NCI-H1694 (cell line): ENCODE data around the gene BOD1.

ENCODE experiments used
- DNase-seq: peaks from one replicate; lab custom pipeline; 2025; lab: John Stamatoyannopoulos, UW

The BOD1 gene

DNA sequence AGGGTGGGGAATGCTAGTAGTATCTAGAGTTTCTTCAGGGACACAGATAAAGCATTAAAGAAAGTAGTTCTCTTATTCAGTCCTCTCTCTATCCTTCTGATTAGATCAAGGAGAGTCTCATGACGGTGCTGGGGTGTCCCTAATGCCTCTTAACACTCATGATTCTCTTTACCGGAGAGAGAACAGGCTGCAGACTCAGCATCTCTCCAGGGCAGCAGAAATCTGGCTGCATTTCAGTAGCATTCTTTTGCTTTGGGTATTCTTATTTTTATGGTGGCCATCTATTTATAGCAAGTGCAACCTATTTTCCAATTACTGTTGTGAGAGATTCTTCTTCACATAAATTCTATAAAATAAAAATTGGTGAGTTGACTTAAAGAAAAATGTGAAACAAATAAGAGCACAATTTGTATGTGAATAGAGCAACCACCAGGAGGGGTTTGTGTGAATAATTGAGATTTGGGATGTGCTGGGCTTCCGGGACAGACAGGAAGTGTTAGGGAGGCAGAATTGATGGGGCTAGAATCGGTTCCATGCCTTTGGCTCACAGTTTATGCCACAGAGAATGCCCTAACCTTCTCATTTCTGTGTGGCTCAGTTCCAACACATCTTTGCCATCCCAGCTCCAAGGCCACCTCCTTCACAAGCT lies 23.8 kb upstream of the BOD1 start:
- no peak for DNase-seq

DNA sequence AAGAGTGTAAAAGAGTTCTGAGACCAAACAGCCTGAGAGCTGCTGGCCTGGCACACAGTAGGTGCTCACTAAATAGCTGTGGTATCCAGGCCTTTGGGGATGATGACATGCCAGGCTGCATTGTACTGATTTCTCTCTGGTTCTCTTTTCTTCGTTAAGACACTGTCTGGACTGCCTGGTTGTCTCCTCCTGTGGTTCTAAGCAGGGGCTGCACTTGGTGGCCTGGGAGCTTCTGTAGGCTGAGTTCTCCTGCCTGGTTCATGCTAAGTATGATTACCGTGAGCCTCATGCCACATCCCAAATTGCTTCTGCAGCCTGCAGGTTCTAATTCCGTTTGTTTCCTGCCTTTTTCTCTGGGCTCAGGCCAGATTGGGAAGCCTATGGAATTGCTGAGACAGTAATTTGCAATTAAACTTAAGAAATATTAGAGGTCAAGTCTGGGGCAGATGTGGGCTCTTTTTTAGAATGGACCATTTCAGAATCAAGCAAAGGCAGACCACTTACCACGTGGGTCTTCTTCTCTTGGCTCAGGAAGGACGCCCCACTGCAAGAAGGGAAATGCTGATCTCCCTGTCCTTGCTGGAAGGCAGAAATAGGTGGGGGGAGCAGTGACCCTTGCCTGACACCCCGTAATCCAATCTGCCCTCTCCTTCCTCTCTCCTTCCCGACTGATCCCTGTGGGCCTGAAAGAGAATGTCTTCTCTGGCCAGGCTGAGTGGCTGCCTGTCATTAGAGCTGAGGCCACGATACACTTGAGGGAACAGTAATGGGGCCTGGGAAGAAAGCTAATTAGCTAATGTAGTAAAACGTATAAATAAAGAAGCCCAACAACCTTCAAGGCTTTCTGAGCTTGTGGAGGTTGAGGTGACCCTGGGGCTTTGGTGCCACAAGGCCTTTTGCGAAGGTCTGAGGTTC lies 21.9 kb upstream of the BOD1 start:
- no peak for DNase-seq

DNA sequence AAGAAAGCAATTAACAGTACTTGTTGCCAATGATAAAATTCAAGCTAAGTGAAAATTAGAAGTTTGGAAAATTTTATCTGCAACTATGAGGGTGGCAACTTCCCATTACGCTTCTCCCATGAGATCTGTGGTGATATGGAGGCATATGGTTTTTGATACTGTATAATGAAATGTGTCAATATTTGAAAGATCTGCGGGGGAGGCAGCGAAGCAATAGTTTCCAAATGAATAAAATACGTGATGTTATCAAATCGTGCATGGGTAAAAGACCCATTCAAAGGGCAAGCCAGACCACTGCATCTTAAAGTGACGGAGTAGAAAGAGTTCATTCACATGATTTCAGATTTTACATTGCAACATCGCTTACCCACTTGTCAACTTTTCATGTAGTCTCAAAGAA lies 20.9 kb upstream of the BOD1 start:
- DNase-seq = no peak

DNA sequence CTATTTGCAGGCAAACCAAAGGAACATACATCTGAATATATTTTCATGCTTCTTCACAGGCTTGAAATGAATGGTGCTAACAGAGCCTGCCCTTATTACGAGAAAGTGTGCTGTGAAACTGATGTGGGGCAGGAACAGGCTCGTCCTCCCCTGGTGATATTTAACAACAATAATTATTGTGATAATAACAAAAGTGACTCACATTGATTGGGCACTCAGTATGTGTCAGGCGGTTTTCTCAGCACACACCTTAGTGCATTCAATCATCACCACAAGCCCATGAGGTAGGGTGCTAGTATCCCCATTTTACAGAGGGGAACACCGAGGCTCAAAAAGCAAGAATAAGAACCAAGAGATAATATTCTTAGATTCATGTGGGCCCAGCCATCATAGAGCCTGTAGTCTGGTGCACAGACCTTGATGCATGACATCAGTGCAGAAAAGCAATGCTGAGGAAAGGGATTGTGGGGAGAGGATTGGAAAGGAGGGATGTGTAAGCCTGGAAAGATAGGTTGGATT lies 18.1 kb upstream of the BOD1 start:
- DNase-seq = no peak

DNA sequence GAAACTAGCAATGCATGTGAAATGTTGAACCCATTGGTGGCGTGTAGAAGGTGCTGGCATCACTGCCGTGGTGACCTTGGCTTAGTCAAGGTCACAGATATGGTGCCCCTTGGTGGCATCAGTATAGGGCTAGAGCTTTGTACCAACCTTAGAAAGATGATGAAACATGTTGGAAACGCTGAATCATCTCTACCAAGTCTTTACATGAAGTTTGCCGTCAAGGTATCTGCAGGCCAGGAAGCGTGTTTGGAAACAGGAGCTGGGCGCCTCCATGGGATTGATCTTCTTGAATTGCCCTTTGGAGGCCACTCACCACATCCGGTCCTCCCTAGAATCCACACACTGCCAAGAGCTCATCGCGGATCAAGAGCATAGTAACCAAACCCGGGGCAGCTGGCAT lies 16.9 kb upstream of the BOD1 start:
- no peak for DNase-seq

DNA sequence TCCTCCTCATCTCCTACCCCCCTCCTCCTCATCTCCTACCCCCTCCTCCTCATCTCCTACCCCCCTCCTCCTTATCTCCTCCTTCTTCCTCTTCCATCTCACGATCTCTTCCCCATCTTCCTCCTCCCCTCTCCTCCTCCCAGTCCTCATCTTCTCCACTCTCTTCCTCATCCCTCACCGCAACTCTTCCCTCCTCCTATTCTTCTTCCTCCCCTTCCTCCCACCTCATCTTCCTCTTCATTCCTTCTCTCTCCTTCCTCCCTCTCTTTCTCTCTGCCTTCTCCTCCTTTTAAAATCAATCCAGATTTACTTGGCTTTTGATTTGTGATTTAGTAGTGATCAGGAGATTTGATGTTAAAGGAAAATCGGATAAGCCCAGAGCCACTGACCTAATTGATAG lies 15.0 kb upstream of the BOD1 start:
- DNase-seq = no peak

DNA sequence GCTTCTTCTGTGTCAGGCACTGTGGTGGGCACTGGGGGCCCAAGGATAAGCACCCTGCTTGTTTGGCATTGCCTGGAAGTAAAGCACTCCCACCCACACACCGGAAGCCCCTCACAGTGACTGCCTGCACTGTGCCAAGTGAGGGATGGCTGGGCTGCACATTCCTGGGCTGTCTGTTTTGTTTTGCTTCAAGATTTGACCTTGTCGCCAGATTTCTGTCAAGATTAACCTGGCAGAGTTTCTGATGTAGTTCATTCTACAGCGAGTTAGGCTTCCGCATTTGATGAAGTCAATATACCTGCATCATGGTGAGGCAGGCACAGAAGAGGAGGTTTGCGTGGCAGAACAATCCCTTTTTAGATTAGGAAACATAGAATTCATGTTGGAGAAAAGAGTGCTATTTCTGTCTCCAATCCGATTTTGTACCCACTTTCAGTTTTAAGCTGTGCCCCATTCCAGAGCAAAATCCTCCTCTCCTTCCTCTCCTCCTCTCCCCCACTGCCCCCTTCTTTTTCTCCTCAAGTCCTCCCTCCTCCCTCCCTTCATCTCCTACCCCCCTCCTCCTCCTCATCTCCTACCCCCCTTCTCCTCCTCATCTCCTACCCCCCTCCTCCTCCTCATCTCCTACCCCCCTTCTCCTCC lies 14.4 kb upstream of the BOD1 start:
- no peak for DNase-seq

DNA sequence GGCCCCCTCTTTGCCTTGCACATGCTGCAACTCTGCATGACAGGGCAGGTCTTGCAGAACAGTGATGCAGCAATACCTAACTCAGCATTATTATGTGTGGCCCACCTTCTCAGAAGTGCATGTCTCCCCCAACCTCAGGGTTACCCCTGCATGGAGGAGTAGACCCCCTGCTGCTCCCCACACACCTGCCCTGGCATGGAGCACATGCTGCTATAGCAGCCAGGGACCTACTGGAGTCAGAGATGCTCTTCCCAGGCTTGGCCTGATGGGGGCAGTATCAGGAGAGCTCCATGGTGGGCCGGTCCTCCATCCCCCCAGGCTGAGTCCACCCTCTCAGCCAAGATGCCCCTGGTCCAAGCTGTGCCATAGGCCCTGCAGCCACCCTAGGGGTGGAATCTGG lies 13.2 kb upstream of the BOD1 start:
- no peak for DNase-seq

DNA sequence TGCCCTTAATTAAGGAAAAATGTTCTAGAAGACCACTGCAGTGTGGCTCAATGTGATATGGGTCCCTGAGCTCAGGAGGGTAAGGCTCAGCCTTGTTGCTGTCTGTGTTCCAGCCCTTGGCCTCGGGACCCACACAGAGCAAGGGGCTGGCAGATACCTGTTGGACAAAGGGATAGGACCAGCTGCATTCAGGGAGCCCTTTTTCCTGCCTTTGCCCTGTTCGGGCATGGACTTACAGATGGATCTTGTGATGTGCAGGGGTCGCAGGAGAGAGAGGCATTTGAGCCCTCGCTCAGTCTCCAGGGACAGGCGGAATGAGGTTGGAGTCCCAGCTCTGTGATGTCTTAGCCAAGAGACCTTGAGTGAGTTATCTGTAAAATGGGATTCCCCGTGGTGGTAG lies 12.1 kb upstream of the BOD1 start:
- DNase-seq = no peak

DNA sequence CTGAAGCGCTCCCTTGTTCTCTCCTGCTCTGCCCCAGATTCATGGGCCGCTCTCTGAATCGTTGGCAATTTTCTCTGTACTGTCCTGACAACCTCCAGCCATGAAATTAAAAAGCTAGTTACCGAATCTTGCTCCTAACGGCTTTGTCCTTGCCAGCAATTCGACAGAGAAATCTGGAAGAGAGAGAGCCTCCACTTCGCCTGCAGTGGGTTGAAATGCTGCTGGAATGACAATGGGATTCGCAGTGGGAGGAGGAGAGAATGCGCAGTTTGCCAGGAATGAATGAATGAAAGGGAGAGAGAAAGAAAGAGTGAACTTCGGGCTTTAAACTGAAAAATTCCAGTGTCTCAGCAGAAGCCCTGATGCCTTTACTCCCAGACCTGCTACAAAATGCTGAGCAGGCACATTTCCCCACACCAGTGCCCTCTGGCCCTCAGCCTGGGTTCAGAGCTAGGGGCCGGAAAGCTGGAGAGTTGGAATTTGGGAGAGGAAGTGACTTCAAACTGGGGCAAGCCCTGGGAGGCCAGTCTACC lies 11.5 kb upstream of the BOD1 start:
- DNase-seq = no peak

DNA sequence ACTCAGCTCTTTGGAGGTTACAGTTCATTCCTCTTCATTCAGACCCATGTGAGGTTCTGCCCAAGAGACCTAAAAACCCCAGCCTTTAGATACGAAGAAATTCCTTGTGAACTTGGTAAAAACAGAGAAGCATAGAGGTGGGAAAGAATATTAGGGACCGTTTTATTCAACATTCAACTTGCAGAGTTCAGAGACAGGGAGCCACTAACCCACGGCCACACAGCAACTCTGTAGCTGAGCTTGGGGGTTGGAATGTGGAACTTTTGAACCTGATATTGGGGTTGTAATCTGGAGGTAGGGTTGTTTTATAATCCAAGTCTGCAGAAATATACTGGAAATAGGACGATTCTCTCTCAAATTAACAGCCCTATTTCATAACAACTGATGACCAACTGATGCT lies 10.8 kb upstream of the BOD1 start:
- no peak for DNase-seq

DNA sequence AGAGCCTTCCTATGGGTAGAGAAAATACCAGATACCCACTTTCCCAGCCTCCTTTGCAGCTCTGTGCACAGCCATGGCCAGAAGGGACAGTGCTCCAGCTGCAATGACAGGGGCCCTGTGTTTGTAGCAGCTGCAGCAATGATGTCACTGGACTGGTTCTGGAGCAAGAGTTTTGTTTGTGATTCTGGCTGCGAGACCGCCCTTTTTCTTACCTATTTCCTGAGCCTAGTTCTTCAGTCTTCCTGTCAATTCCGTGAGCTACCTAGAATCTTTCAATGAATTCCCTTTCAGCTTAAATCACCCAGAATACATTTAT lies 10.0 kb upstream of the BOD1 start:
- no peak for DNase-seq

DNA sequence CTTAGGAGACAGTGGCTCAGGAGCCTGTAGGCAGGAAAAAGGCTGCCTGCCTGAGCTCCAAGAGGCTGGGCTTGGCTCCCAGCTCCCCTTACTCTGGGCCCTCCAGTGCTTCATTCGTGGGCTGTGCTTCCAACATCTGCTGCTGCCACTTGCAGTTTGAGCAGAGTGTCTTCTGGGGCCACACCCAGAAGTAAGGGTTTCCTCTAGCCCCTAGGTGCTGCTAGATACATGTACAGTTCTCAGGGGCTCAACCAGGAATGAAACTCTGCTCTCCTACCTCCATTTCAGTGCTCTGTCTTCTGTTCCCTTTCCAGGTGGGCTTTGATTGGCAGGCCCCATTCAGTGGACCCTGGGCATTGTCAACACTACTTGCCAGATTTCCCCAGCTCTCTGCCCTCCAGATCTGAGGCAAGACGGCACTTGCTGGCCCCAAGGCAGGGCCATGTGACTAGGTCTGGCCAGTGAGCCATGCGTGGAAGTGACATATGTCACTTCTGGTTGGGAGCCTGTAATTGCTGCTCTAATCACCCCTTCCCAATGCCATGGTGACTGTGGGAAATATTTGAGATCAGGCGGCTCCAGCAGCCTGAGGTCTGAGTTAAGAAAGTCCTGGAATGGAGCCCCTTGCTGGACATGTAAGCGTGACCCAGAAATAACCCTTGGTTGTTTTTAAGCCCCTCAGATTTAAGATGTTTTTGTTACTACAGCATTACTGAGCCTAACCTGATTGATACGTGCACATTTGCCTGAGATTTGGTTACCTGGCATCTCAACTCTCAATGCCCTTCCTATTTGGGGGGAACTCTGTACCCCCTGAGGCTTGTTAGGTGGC lies 9.4 kb upstream of the BOD1 start:
- DNase-seq = peak; percentile 44

DNA sequence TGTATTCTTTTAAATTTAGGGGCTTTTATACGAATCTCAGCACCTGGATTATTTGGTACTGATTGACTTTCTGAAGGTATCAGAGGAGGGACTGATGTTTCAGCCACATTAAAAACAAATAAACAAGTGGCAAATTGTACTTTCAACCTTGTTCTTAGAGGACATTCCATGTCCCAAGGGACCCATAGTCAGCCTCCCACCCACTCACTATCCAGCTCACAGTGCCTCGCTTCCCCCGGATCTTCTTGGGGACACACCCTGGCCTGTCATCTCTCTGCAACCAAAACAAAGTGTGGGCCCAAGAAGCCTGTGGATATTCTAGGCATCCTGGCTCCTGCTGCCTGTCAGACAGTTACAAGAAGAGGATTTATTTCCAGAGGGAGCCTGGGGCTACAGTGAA lies 8.8 kb upstream of the BOD1 start:
- DNase-seq = no peak

DNA sequence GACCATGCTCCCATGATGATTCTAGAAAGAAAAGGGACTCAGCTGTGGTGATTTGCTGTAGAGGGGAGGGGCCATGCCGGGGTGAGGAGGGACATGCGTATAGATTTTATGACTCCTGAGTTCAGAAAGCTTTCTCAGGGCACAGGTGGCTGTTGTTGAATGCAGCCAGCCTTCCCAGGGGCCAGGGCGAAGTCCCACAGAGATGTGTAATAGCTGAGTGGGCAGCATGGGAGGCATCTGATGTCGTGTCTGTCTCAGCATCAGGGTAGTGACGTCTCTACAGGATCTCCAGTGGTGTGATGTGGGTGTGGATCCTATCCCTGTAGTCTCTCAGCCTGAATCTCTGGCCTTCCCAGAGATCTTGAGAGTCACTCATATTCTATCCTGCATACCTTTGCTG lies 7.8 kb upstream of the BOD1 start:
- DNase-seq = no peak

DNA sequence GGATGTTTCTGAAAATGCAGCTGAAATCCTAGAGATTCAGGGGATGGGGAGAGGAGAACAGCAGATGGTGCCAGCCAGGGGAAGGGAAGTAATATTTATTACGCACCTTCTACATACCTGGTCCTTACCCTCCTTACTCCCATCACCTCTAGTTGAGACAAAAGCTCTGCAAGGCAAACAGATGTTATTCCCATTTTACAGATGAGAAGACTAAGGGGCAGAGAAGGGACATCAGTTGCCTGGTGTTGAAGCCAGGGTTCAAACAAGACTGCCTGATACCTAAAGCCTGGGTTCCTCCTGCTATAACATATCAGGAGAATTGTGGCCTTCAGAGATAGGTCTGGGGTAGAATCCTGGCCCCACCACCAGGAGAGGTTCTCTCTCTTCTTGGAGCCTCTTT lies 7.3 kb upstream of the BOD1 start:
- DNase-seq = no peak

DNA sequence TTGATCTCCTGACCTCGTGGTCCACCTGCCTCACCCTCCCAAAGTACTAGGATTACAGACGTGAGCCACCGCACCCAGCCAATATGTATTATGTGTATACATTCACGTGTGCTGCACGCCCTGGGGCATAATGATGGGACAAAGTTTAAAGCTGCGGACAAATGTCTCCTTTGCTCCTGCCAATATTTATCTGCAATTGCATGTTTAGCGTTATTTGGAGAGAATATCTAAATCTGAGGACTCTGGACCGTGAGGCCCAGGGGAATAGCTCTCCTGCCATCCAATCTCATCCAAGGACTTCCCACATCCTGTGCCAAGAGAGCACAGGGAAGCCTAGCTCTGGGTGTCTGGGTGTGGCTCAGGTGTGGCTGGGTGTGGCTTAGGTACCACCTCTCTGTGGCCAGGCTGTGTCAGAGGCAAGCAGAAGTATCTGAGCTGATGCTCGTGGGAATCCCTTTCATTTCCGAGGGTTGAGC lies 6.9 kb upstream of the BOD1 start:
- no peak for DNase-seq

DNA sequence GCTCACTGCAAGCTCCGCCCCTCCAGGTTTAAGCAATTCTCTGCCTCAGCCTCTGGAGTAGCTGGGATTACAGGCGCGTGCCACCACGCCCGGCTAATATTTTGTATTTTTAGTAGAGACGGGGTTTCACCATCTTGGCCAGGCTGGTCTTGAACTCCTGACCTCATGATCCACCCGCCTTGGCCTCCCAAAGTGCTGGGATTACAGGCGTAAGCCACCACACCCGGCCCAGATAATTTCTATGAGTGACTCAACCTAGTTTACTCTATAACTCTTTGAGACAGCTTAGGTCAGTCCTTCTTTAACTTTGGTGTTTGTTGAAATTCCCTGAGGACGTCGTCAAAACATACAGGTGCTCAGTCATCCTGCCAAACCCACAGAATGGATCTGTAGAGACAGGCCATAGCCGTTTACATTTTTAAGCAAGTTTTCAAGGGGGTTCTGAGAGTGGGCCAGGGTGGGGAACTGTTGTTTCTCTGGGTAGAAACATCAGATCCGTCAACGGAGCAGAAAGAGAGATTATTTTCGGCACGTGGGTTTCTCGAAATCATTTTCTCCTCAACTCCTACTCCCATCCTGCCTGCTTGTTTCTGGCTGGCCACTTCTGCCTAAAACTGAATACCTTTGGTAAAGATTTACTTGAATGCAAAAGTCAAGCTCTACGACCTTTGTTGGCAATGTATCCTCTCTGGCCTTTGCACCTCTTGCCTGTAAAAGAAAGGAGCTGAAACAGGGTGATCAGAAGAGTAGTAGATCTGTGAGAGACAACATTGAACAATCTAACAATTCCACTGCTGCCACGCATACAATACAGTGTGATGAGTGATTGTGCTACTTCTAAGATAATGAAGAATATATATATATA lies 6.0 kb upstream of the BOD1 start:
- DNase-seq = no peak

DNA sequence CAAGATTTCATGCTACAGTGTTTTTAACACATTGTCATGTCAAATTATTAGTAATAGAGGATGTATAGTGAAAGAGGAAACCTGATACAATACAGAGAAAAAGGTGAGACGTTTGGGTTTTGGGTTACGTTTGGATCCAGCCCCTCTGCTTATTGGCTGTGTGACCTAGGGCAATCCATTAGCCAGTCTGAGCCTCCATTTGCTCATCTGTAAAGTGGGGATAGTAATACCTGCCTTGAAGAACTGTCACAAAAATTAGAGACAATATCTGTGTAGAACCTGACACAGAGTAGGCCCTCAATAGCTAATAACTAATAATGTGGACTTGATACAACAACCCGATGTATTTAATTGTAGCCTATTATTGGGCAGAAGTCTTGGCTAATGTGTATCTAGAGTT lies 4.3 kb upstream of the BOD1 start:
- no peak for DNase-seq

DNA sequence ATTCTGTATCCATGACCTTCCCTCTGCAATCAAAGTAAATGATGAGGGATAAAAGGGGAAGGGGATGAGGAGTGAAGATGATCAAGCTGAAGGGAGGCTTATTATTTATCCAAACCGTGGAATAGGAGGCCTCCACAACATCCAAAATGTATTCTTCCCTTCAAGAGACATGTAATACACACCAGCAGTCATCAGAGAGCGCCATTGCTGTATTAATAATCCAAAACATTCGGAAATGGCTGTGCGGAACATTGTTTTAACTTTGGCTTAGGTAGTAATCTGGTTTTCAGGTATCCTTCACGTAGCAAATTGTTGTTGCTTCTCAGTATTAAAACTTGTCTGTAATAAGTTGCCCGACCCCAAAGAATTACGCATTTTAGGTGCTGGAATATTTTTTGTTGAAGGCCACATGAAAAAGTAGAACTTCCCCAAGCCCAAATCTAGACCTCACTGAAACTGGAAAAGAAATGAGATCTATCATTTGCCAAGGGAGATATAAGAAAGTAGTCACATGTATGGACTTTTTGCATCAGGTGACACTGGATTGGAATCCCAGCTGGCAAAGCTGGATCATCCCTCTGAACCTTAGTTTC lies 2.6 kb upstream of the BOD1 start:
- peak; percentile 53 for DNase-seq
